Measurements from ENCODE around the gene MOGAT2.
"Not testable (repeated sequence)": the region's sequence is repeated elsewhere in the genome, so short reads cannot be mapped to it uniquely, and the experiment has no call there.

MOGAT2 gene

GRCh38 chr11:75728992-75729391 is 11.4 kb downstream of the MOGAT2 start:
- DNase-seq (ENCODE audit: insufficient read length, low spot score) (no peak), FAIRE-seq (no peak)
- TF ChIP-seq POLR2A (IDR thresholded peaks at IDR 0.05; ENCODE audit: low read depth, low read length), result no peak

- TF ChIP-seq POLR2A (IDR thresholded peaks at IDR 0.05; ENCODE audit: low read depth, low read length), result no peak
- FAIRE-seq, result no peak
Observed at GRCh38 chr11:75731095-75731494, 13.5 kb downstream of the MOGAT2 start.

GRCh38 chr11:75733071-75733430 is 15.4 kb downstream of the MOGAT2 start:
- no peak for TF ChIP-seq POLR2A (IDR thresholded peaks at IDR 0.05; ENCODE audit: low read depth, low read length)
- DNase-seq (ENCODE audit: insufficient read length, low spot score) (no peak), FAIRE-seq (no peak)

More at GRCh38 chr11:75731095-75731494, 13.5 kb downstream of the MOGAT2 start:
- no peak for DNase-seq (ENCODE audit: insufficient read length, low spot score)

- no peak for DNase-seq (ENCODE audit: insufficient read length, low spot score)
- no peak for FAIRE-seq
- no peak for TF ChIP-seq POLR2A (IDR thresholded peaks at IDR 0.05; ENCODE audit: low read depth, low read length)
Observed at GRCh38 chr11:75733431-75734107, 15.9 kb downstream of the MOGAT2 start.

GRCh38 chr11:75734491-75735180 is 17.0 kb downstream of the MOGAT2 start:
- no peak for FAIRE-seq
- no peak for DNase-seq (ENCODE audit: insufficient read length, low spot score)
- TF ChIP-seq POLR2A (IDR thresholded peaks at IDR 0.05; ENCODE audit: low read depth, low read length), result no peak

- TF ChIP-seq POLR2A (IDR thresholded peaks at IDR 0.05; ENCODE audit: low read depth, low read length), result no peak
- DNase-seq (ENCODE audit: insufficient read length, low spot score) (no peak), FAIRE-seq (no peak)
Observed at GRCh38 chr11:75735181-75735845, 17.7 kb downstream of the MOGAT2 start.

- DNase-seq (ENCODE audit: insufficient read length, low spot score) (no peak), FAIRE-seq (no peak)
- TF ChIP-seq POLR2A (IDR thresholded peaks at IDR 0.05; ENCODE audit: low read depth, low read length), result no peak
Observed at GRCh38 chr11:75737314-75737713, 19.7 kb downstream of the MOGAT2 start.

- no peak for DNase-seq (ENCODE audit: insufficient read length, low spot score)
- TF ChIP-seq POLR2A (IDR thresholded peaks at IDR 0.05; ENCODE audit: low read depth, low read length), result no peak
- no peak for FAIRE-seq
Observed at GRCh38 chr11:75740681-75741080, 23.0 kb downstream of the MOGAT2 start.

- DNase-seq (ENCODE audit: insufficient read length, low spot score); FAIRE-seq: not testable (repeated sequence)
Observed at GRCh38 chr11:75743159-75743558, 25.5 kb downstream of the MOGAT2 start.

- FAIRE-seq (no peak), DNase-seq (ENCODE audit: insufficient read length, low spot score) (no peak)
- no peak for TF ChIP-seq POLR2A (IDR thresholded peaks at IDR 0.05; ENCODE audit: low read depth, low read length)
Observed at GRCh38 chr11:75743711-75744563, 26.3 kb downstream of the MOGAT2 start.

GRCh38 chr11:75745807-75746206 is 28.2 kb downstream of the MOGAT2 start:
- no peak for TF ChIP-seq POLR2A (IDR thresholded peaks at IDR 0.05; ENCODE audit: low read depth, low read length)
- FAIRE-seq (no peak), DNase-seq (ENCODE audit: insufficient read length, low spot score) (no peak)

GRCh38 chr11:75748729-75749273 is 31.2 kb downstream of the MOGAT2 start:
- FAIRE-seq; DNase-seq (ENCODE audit: insufficient read length, low spot score): not testable (repeated sequence)

GRCh38 chr11:75754933-75755332 is 37.3 kb downstream of the MOGAT2 start:
- not testable (repeated sequence) for FAIRE-seq; DNase-seq (ENCODE audit: insufficient read length, low spot score)

- FAIRE-seq, result no peak
- no peak for DNase-seq (ENCODE audit: insufficient read length, low spot score)
- no peak for TF ChIP-seq POLR2A (IDR thresholded peaks at IDR 0.05; ENCODE audit: low read depth, low read length)
Observed at GRCh38 chr11:75757651-75758050, 40.0 kb downstream of the MOGAT2 start.
